ENCODE results near the gene SLC38A3.

SLC38A3 gene

GRCh38 chr3:50190936-50191660 is 14.0 kb upstream of the SLC38A3 start, which contains the start of gene GNAT1:
TSS of gene GNAT1 (plus strand) at chr3:50191610. CDS start at chr3:50191726, 116 bp downstream.
- TF ChIP-seq CTCF (IDR thresholded peaks at IDR 0.05; ENCODE audit: low read depth, low read length, missing control alignments) = no peak
- Histone ChIP-seq H3K4me3 (ENCODE audit: low read depth, low read length) (no peak within 1 kb of the TSS), H3K27me3 (replicated peaks) (peaks cover 11% of the 10 kb centered on the region), H3K36me3 (replicated peaks) (no peaks in the 10 kb centered on the region), H3K27ac (no peak within 1 kb of the TSS)
- in situ Hi-C loops (cut with HindIII; ENCODE audit: low pct_ligation_motif_present, low sequenced_read_pairs) = no loop called here
- DNase-seq = no peak

- in situ Hi-C loops (cut with HindIII; ENCODE audit: low pct_ligation_motif_present, low sequenced_read_pairs) = no loop called here
- peaks cover 11% of the 10 kb centered on the region for H3K27me3 ChIP-seq (replicated peaks)
- TF ChIP-seq CTCF (IDR thresholded peaks at IDR 0.05; ENCODE audit: low read depth, low read length, missing control alignments) = no peak
These were observed 12.9 kb upstream of the SLC38A3 start for GRCh38 chr3:50192124-50192523.

GRCh38 chr3:50192689-50193141 is 12.4 kb upstream of the SLC38A3 start:
- no peaks in the 10 kb centered on the region for H3K36me3 ChIP-seq (replicated peaks)
- H3K4me3 ChIP-seq (ENCODE audit: low read depth, low read length) = no peak overlapping the region
- peak; percentile 48 for DNase-seq
- H3K27ac ChIP-seq = no peak overlapping the region
- in situ Hi-C loops (cut with HindIII; ENCODE audit: low pct_ligation_motif_present, low sequenced_read_pairs) = no loop called here
- TF ChIP-seq CTCF (IDR thresholded peaks at IDR 0.05; ENCODE audit: low read depth, low read length, missing control alignments) = peak; percentile 94
- peaks cover 11% of the 10 kb centered on the region for H3K27me3 ChIP-seq (replicated peaks)

More at GRCh38 chr3:50192124-50192523, 12.9 kb upstream of the SLC38A3 start:
- Histone ChIP-seq H3K4me3 (ENCODE audit: low read depth, low read length) (no peak overlapping the region), H3K36me3 (replicated peaks) (no peaks in the 10 kb centered on the region), H3K27ac (no peak overlapping the region)
- no peak for DNase-seq

- peaks cover 11% of the 10 kb centered on the region for H3K27me3 ChIP-seq (replicated peaks)
- no peaks in the 10 kb centered on the region for H3K36me3 ChIP-seq (replicated peaks)
- TF ChIP-seq CTCF (IDR thresholded peaks at IDR 0.05; ENCODE audit: low read depth, low read length, missing control alignments) = no peak
- H3K4me3 ChIP-seq (ENCODE audit: low read depth, low read length) = no peak overlapping the region
- no peak for DNase-seq
- H3K27ac ChIP-seq = no peak overlapping the region
- in situ Hi-C loops (cut with HindIII; ENCODE audit: low pct_ligation_motif_present, low sequenced_read_pairs) = no loop called here
These were observed 11.8 kb upstream of the SLC38A3 start for GRCh38 chr3:50193286-50193685.

GRCh38 chr3:50193746-50194127 is 11.3 kb upstream of the SLC38A3 start:
- no peaks in the 10 kb centered on the region for H3K36me3 ChIP-seq (replicated peaks)
- no peak overlapping the region for H3K4me3 ChIP-seq (ENCODE audit: low read depth, low read length)
- peaks cover 11% of the 10 kb centered on the region for H3K27me3 ChIP-seq (replicated peaks)
- no peak for TF ChIP-seq CTCF (IDR thresholded peaks at IDR 0.05; ENCODE audit: low read depth, low read length, missing control alignments)
- DNase-seq = no peak
- H3K27ac ChIP-seq = no peak overlapping the region
- in situ Hi-C loops (cut with HindIII; ENCODE audit: low pct_ligation_motif_present, low sequenced_read_pairs) = no loop called here
